Umbilical cord (tissue), 1 donor: Measurements from ENCODE around the gene SPATA46. TPM values are rescaled to one million over a fixed set of nuclear protein-coding genes. Genes with fewer than 3 reads are reported as not detected.

Experiments
- total RNA-seq: library from RNA; depleted of rRNA; stranded (reverse); fragments of >200 nt; gene quantifications from one replicate; pipeline ENCODE4 v1.2.3, GENCODE V29; 2014; ENCODE audit warnings: low replicate concordance; ENCODE audit not compliant: insufficient read depth

The SPATA46 gene
- total RNA-seq, 1 donor from 2014 or later = not detected

Other genes starting within 250 kb of the SPATA46 start
- gene C1orf226, start 4.9 kb upstream of the SPATA46 start, total RNA-seq = 1.7 TPM
- gene SH2D1B, start 35.3 kb upstream of the SPATA46 start, total RNA-seq = not detected
- 42.6 TPM for gene UHMK1, start 121.0 kb upstream of the SPATA46 start, total RNA-seq
- 103 TPM for gene UAP1, start 184.9 kb upstream of the SPATA46 start, total RNA-seq